Measurements from ENCODE around the gene DUSP14. TPM values are rescaled to one million over a fixed set of nuclear protein-coding genes. Genes with fewer than 3 reads are reported as not detected.

DUSP14 gene
- total RNA-seq, 1 donor from 2014 or later: 19.2 TPM

DNA sequence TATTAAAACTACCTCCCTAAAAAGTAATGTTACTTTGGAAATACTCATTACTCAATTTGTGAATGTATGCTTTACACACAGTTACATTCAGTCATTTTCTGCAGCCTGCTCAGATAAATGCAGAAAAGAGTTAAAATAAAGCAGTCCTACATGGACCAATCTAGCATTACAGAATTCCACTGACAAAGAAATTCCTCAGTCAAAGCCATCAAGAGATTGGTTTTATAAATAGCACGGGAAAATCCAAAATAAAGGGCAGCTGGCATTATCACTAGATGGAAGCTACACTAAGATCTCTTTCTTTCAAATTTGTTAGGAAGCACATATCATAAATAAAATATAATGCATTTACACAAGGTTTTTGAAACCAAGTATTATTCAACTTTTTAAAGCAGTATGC, 58.3 kb downstream of the DUSP14 start:
- TF ChIP-seq, protein P1, sequence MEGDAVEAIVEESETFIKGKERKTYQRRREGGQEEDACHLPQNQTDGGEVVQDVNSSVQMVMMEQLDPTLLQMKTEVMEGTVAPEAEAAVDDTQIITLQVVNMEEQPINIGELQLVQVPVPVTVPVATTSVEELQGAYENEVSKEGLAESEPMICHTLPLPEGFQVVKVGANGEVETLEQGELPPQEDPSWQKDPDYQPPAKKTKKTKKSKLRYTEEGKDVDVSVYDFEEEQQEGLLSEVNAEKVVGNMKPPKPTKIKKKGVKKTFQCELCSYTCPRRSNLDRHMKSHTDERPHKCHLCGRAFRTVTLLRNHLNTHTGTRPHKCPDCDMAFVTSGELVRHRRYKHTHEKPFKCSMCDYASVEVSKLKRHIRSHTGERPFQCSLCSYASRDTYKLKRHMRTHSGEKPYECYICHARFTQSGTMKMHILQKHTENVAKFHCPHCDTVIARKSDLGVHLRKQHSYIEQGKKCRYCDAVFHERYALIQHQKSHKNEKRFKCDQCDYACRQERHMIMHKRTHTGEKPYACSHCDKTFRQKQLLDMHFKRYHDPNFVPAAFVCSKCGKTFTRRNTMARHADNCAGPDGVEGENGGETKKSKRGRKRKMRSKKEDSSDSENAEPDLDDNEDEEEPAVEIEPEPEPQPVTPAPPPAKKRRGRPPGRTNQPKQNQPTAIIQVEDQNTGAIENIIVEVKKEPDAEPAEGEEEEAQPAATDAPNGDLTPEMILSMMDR (IDR thresholded peaks at IDR 0.05; ENCODE audit: unreplicated experiment): no peak
- Mint-ChIP-seq H3K27me3 (no peaks in the 10 kb centered on the region), H3K27ac (no peak overlapping the region), H3K4me3 (ENCODE audit: low read depth) (no peak overlapping the region), H3K36me3 (ENCODE audit: insufficient read depth) (peaks cover 7% of the 10 kb centered on the region), H3K4me1 (ENCODE audit: low read depth) (no peaks in the 10 kb centered on the region), H3K9me3 (ENCODE audit: low read depth) (no peaks in the 10 kb centered on the region)
- no peak for DNase-seq (ENCODE audit: low spot score, unreplicated experiment)

DNA sequence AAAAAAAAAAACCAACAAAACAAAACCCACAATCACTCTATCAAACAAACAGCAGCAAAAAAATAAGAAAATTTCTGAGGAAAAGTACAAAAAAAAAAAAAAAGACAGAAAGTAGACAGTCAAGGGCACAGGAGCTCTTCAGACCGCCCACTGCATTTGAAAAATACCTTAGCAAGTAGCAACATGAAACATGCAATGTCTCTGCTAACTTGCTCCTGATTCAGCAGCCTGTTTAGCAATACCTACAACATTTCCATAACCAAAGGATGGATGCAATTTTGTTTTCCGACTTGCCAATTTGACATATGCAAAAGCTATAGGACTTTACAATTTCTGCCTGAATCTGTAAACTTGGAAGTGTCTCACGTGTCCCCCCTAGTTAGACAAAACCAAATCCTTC, 62.1 kb downstream of the DUSP14 start:
- DNase-seq (ENCODE audit: low spot score, unreplicated experiment): no peak
- Mint-ChIP-seq H3K4me1 (ENCODE audit: low read depth) (no peaks in the 10 kb centered on the region), H3K9me3 (ENCODE audit: low read depth) (no peaks in the 10 kb centered on the region), H3K27me3 (no peaks in the 10 kb centered on the region), H3K4me3 (ENCODE audit: low read depth) (no peak overlapping the region), H3K27ac (no peak overlapping the region), H3K36me3 (ENCODE audit: insufficient read depth) (peaks cover 14% of the 10 kb centered on the region)
- TF ChIP-seq, protein P1 (IDR thresholded peaks at IDR 0.05; ENCODE audit: unreplicated experiment): no peak

DNA sequence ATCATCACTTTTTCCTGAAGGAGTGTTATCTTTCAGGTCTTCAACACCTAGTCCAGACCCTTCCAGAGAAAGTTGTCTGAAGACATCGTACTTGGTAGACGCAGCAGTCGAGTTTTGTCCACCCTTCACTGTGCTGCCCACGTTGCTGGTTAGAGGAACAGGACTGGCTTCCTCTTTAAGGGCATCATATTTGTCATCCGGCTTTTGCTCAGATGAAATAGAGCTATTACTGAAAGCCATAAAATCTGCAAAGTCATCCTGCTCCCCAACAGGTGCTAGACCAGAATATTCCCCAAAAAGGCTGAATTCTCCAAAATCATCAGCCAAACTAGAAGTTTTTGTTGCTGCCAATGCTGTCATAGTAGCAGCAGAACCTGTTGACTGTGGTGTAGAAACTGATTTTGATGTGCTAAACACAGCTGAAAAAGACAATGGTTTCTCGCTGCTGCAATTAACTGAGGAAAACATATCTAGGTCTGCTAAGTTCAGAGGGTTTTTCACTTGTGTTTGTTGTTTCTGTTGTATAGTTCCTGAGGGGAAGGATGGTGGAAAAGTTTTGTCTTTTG, 63.8 kb downstream of the DUSP14 start:
- Mint-ChIP-seq H3K4me1 (ENCODE audit: low read depth) (no peaks in the 10 kb centered on the region), H3K27ac (no peak overlapping the region), H3K9me3 (ENCODE audit: low read depth) (no peaks in the 10 kb centered on the region), H3K4me3 (ENCODE audit: low read depth) (no peak overlapping the region), H3K27me3 (no peaks in the 10 kb centered on the region), H3K36me3 (ENCODE audit: insufficient read depth) (peaks cover 20% of the 10 kb centered on the region)
- no peak for DNase-seq (ENCODE audit: low spot score, unreplicated experiment)
- TF ChIP-seq, protein P1 (IDR thresholded peaks at IDR 0.05; ENCODE audit: unreplicated experiment): no peak

DNA sequence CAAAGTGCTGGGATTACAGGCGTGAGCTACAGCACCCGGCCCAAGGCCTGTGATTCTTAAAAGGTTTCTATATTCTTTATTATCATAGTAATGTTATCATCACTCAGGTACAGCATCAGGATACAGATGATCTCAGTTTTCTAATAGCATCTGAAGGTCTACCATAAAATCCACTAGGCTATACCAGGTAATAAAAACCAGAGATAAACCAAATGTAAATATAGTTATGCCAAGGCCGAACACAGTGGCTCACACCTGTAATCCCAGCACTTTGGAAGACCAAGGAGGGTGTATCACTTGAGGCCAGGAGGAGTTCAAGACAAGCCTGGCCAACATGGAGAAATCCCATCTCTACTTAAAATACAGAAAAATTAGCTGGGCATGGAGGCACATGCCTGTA, 65.7 kb downstream of the DUSP14 start:
- TF ChIP-seq, protein P1 (IDR thresholded peaks at IDR 0.05; ENCODE audit: unreplicated experiment): no peak
- Mint-ChIP-seq H3K9me3 (ENCODE audit: low read depth) (no peaks in the 10 kb centered on the region), H3K4me1 (ENCODE audit: low read depth) (no peaks in the 10 kb centered on the region), H3K36me3 (ENCODE audit: insufficient read depth) (peaks cover 23% of the 10 kb centered on the region), H3K27me3 (no peaks in the 10 kb centered on the region), H3K4me3 (ENCODE audit: low read depth) (no peak overlapping the region), H3K27ac (no peak overlapping the region)
- no peak for DNase-seq (ENCODE audit: low spot score, unreplicated experiment)

DNA sequence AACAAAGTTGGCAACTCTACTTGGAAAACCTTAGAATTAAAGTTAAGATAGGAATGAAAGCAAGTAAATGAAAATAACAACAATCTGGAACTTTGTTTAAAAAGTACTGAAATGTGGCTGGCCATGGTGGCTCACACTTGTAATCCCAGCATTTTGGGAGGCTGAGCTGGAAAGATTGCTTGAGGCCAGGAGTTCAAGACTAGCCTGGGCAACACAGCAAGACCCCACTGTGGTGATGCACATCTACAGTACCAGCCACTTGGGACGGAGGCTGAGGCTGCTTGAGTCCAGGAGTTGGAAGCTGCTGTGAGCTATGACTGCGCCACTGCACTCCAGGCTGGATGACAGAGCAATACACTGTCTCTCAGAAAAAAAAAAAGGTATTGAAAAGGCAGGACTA, 67.8 kb downstream of the DUSP14 start:
- Mint-ChIP-seq H3K4me1 (ENCODE audit: low read depth) (no peaks in the 10 kb centered on the region), H3K27ac (no peak overlapping the region), H3K4me3 (ENCODE audit: low read depth) (no peak overlapping the region), H3K36me3 (ENCODE audit: insufficient read depth) (peaks cover 28% of the 10 kb centered on the region), H3K27me3 (no peaks in the 10 kb centered on the region), H3K9me3 (ENCODE audit: low read depth) (no peaks in the 10 kb centered on the region)
- TF ChIP-seq, protein P1 (IDR thresholded peaks at IDR 0.05; ENCODE audit: unreplicated experiment): no peak
- no peak for DNase-seq (ENCODE audit: low spot score, unreplicated experiment)

Measured in progenitor cell of endocrine pancreas (in vitro differentiated cells).